Skeletal muscle cell (primary cell): ENCODE results near the gene PRR5L.
"Not testable (repeated sequence)": the region's sequence is repeated elsewhere in the genome, so short reads cannot be mapped to it uniquely, and the experiment has no call there.

ENCODE experiments used
- DNase-seq: peaks from one replicate; pipeline ENCODE4 v3.0.0-alpha.2; 2010; ENCODE audit warnings: low read depth
- H3K4me3 ChIP-seq: 2 replicates; pipeline ENCODE4 v1.5.1; 2011; ENCODE audit warnings: low read depth, mild to moderate bottlenecking, control low read depth, low read length, moderate library complexity

The PRR5L gene

DNA sequence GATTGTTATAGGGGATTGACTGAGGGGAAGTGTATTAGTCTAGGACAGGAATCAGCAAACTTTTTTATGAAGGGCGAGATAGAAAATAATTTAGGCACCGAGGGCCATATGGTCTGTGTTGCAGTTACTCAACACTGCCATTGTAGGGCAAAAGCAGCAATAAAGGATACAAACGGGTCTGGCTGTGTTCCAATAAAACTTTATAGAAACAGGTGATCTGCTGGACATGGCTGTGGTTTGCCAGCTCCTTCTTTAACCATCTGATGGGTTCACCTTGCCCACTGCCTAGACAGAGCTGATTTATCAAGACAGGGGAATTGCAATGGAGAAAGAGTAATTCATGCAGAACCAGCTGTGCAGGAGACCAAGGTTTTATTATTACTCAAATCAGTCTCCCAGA lies 20.0 kb downstream of the PRR5L start:
- DNase-seq: no peak

GRCh38 chr11:36317992-36318391 lies 21.9 kb downstream of the PRR5L start:
- H3K4me3 ChIP-seq: no peak overlapping the region
- no peak for DNase-seq

More for the DNA sequence above, 20.0 kb downstream of the PRR5L start:
- no peak overlapping the region for H3K4me3 ChIP-seq

DNA sequence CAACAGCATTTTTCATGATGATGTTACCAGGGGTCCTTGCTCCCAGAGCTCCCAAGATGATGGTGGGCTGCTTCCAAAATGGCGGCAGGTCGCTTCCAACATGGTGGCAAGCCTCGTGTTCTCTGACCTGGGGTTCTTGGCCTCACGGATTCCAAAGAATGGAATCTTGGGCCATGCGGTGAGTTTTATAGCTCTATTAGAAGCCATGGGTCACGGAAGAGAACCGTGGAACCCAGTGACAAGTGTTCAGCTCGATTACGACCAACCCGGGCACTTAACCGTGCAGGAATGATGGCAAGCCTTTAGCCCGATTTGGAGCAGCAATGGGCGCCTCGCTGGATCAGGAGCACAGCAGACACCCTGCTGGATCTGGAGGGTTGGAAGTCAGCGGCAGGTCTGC lies 28.9 kb downstream of the PRR5L start:
- not testable (repeated sequence) for H3K4me3 ChIP-seq, DNase-seq

- DNase-seq: not testable (repeated sequence)
Observed at GRCh38 chr11:36325403-36325802, 29.3 kb downstream of the PRR5L start.

DNA sequence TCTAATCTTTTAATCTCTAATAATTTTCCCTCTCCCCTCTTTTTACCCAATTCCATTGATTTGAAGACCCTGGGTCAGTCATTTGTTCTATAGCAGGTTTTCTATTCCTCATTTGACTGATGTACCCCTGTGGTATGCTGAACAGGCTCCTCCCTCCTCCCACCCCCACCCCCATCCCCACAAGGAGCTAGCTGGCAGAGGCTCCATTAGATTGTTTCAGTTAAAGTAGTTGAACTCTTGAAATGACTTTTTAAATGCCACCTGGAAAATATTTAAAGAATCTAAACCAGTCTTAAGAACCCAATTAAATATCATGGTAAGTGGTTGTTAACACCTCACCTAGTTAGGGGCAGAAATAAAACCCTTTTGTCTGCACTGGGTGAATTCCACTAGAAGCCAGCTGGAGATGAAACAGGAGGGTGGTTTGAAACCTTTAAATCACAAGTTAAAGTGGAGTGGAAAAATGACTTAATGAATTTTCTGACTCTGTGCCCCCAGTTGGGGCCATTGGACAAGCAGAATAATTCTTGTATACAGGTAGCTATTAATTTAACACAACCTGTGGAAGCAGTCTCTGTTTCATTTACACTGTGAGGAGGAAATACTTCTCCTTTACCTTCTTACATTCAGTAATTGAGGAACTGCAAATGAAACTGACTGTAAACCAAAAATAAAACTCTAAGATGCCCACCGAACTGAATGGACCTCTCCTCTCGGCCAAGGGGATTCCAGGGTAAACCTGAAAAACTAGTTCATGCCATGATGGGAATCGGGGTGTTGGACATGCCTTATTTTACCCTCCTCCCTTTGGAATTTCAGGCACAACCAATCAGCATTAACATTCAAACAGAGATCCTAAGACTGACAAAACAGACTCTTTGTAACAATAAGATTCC lies 30.7 kb downstream of the PRR5L start:
- DNase-seq: no peak

More at GRCh38 chr11:36325403-36325802, 29.3 kb downstream of the PRR5L start:
- H3K4me3 ChIP-seq: not testable (repeated sequence)

GRCh38 chr11:36328966-36329673 lies 33.0 kb downstream of the PRR5L start:
- DNase-seq: no peak
- no peak overlapping the region for H3K4me3 ChIP-seq

More for the DNA sequence above, 30.7 kb downstream of the PRR5L start:
- H3K4me3 ChIP-seq: no peak overlapping the region

- no peak overlapping the region for H3K4me3 ChIP-seq
- DNase-seq: no peak
Observed at GRCh38 chr11:36330411-36330810, 34.3 kb downstream of the PRR5L start.

- no peak overlapping the region for H3K4me3 ChIP-seq
- DNase-seq: peak; percentile 60
Observed at GRCh38 chr11:36333468-36333867, 37.4 kb downstream of the PRR5L start.

DNA sequence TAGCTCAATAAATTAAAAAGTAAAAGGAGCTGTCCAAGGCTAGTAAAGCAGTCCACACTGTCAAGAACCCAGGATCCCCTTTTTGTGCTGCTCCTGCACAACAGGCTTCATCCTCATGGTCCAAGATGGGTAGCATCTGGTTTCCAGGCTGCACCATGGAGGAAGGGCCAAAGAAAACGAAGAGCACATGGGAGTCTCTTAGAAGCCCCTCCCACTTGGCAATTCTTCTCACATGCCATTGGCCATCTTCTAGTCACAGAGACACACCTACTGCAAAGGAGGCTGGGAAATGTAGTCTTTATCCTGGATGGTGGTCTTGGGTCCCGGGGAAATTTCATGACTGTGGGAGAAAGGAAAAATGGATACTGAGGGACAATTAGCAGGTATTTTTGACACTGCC lies 37.8 kb downstream of the PRR5L start:
- no peak for DNase-seq
- no peak overlapping the region for H3K4me3 ChIP-seq

- H3K4me3 ChIP-seq: no peak overlapping the region
- DNase-seq: no peak
Observed at GRCh38 chr11:36339888-36340287, 43.8 kb downstream of the PRR5L start.

DNA sequence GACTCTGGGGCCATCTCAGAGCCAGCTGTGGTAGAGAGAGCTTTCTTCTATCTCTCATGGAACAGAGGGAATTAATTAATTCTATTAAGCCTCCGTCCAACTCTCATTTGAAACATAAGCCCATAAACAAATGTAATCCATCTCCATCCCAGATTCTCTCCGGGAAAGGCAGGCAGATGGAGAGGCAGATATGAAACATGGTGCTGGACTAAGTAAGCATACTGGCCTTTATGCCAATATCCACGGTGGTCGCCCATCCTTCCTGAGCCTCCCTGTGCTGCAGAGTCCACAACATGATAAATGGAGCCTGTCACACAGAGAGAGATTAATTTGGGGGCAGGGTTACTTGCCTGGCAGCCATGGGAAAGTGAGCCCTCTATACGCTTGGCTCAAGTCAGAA lies 44.8 kb downstream of the PRR5L start:
- DNase-seq: no peak
- H3K4me3 ChIP-seq: no peak overlapping the region

GRCh38 chr11:36341915-36342314 lies 45.8 kb downstream of the PRR5L start:
- H3K4me3 ChIP-seq: no peak overlapping the region
- no peak for DNase-seq

DNA sequence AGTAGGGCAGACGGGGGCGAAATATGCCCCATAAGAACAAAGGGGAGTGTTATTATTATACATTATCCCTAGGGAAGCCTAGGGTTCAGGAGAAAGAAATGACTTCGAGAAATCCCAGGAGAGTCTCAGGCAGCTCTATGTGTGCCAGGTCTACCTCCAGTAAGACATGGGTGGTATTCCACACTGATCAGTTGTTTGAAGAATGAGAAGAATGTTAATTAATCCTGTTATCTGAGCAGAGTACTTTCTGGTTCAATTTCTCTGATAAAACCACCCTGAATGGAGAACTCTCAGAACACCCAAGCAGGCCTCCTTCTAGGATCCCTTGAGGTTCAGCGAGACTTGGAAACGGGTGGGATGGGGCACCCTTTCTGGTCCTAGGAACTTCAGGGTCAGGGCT lies 46.2 kb downstream of the PRR5L start:
- H3K4me3 ChIP-seq: no peak overlapping the region
- DNase-seq: no peak

DNA sequence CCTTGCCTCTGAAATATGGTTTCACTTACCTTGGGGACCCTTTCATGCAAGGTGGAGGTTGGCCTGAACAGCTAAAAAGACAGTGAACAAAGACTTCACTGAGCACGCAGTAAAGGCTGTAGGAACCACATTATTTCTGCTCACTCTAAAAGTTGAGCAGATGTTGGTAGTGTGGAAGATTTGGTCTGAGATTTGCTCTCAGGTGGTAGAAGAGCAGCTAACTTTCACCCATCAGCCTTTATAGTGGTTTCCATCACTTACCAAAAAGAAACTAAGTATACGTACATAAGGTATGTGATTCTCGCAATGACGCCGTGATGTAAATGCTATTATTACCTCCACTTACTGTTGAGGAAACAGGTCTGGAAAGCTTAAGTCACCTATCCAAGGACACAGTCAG lies 47.3 kb downstream of the PRR5L start:
- DNase-seq: no peak
- no peak overlapping the region for H3K4me3 ChIP-seq

DNA sequence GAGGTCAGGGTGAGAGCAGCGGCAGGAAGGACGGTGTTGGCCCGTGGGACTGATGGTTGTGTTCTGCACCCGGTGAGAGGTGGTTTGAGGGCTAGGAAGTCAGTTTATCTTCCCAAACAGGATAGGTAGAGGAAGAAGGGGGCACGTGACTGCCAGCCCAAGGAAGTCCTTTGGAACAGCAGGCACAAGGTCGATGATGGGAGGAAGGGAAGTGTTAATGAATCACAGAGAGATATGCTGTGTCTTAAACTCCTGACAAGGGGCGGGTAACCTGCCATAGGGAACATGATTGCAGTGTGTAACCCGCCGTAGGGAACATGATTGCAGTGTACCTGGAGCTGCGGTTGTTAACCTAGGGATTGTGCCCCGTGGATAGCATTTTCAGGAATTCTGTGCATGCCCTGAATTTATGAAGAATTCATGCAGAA lies 49.0 kb downstream of the PRR5L start:
- DNase-seq: no peak

GRCh38 chr11:36345535-36346141 lies 49.5 kb downstream of the PRR5L start:
- no peak for DNase-seq

More for the DNA sequence above, 49.0 kb downstream of the PRR5L start:
- no peak overlapping the region for H3K4me3 ChIP-seq

DNA sequence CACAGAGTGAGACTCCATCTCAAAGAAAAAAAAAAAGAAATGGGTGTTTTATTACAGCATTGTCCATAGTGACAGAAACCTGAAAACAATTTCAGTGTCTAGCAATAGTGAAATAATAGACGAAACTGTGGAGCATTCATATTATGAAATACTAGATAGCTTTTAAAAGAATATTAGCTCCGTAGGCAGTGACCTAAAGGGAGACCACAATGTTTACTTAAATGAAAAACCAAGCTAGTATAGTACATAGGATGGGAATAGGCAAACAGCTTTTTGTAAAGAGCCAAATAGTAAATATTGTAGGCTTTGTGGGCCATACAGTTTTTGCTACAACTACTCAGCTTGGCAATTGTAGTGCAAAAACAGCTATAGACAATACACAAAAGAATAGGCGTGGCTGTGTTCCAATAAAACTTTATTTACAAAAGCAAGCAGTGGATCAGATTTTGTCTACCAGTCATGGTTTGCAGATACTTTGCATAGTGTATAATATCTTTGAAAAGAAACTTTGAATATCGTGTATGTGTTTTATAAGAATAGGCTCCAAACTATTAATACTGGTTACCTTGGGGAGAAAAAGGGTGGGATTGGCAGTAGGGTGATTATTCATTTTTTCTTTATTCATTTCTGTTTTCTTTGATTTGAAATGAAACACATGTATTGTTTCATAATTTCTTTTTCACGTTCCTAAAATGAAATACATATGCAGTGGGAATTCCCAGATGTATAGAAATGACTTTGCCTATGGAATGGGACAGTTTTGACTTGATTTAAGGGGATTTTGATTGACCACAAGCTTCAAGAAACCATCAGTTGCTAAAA lies 50.7 kb downstream of the PRR5L start:
- H3K4me3 ChIP-seq: no peak overlapping the region
- no peak for DNase-seq

More at GRCh38 chr11:36345535-36346141, 49.5 kb downstream of the PRR5L start:
- H3K4me3 ChIP-seq: no peak overlapping the region

GRCh38 chr11:36347384-36347906 lies 51.4 kb downstream of the PRR5L start:
- H3K4me3 ChIP-seq: no peak overlapping the region
- no peak for DNase-seq
